Umbilical cord (tissue), 2 donors: ENCODE results near the gene MRPL43. TPM values are rescaled to one million over a fixed set of nuclear protein-coding genes. Genes with fewer than 3 reads are reported as not detected.

Experiments used
- DNase-seq: peaks from one replicate; pipeline ENCODE4 v3.0.0-alpha.2; 2015; ENCODE audit warnings: low spot score
- total RNA-seq: library from RNA; depleted of rRNA; stranded (reverse); fragments of >200 nt; gene quantifications from one replicate; pipeline ENCODE4 v1.2.3, GENCODE V29; 2014; ENCODE audit warnings: low replicate concordance; ENCODE audit not compliant: insufficient read depth

Gene MRPL43
- total RNA-seq, 1 donor from 2014 or later = 73.7 TPM

DNA sequence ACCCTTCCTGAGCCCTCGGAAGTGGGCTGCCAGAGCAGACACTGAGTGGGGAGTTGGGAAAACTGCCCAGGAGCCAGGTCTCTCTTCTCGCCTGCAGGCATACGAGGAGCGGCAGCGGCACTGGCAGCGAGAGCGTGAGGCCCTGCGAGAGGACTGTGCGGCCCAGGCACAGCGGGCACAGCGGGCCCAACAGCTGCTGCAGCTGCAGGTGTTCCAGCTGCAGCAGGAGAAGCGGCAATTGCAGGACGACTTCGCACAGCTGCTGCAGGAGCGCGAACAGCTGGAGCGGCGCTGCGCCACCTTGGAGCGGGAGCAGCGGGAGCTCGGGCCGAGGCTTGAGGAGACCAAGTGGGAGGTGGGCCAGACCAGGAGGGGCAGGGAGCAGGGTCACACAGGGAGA is 18.1 kb upstream of the MRPL43 start:
- DNase-seq = no peak

DNA sequence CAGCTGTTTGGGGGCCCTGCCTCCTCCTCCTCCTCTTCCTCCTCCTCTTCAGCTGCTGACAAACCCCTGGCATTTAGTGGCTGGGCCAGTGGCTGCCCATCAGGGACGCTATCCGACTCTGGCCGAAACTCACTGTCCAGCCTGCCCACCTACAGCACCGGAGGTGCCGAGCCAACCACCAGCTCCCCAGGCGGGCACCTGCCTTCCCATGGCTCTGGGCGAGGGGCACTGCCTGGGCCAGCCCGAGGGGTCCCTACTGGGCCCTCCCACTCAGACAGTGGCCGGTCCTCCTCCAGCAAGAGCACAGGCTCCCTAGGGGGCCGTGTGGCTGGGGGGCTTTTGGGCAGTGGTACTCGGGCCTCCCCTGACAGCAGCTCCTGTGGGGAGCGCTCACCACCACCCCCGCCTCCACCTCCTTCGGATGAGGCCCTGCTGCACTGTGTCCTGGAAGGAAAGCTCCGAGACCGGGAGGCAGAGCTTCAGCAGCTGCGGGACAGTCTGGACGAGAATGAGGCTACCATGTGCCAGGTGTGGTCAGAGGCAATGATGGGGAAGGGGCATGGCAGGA is 16.4 kb upstream of the MRPL43 start:
- no peak for DNase-seq

DNA sequence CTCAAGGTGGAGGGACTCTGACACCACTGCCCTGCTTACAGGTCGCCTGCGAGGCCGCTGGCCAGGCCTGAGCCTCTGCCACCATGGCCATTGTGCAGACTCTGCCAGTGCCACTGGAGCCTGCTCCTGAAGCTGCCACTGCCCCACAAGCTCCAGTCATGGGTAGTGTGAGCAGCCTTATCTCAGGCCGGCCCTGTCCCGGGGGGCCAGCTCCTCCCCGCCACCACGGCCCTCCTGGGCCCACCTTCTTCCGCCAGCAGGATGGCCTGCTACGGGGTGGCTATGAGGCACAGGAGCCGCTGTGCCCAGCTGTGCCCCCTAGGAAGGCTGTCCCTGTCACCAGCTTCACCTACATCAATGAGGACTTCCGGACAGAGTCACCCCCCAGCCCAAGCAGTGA is 15.2 kb upstream of the MRPL43 start:
- no peak for DNase-seq

DNA sequence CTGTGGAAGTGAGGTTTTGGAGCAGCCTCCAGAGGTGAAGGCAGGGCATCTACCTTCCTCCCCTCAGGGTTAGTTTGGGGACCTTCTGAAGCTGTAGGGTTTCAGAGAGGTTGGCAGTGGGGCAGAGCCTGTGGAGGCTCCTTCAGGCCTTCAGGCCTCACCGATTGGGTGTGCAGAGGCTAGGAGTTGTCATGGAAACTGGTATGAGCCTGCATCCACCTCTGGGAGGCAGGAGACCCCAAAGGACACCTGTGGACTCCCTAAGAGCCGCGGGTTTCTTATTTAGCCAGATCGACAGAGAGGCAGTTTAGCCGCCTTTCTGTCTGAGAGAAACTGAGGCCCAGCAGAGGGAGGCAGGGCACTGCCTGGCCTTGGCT is 14.3 kb upstream of the MRPL43 start:
- DNase-seq = no peak

DNA sequence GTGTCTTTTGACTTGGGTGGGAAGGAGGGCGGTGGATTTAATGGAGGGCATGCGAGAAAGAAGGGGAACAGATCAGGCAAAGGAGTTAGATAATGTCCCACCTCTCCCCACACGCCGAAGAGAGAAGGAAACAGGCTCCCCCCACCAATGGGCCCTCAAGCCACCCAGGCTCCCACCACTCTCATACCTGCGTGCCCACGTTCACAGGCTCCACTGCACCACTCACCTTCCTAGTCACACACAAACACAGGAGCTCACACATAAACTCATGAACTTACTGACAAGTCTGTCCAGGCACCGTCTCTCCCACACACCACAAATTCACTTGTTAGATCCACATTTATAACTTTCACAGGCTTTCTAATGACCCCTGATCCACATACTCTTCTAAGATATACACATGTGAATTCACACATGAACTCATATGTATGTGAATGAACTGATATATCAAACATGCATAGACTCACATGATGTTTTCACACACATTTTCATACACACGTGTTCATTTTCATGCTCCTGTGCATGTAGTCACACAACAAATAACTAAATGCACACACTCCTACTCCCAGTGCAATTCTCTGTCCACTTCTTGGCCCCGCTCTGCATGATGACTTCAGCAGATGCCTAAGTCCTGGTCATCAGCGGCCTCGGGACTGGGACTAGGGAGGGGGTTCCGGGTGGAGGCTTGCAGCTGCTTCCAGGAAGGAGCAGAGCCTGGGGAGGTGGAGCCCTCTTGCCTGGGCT is 13.8 kb upstream of the MRPL43 start:
- peak; percentile 92 for DNase-seq

DNA sequence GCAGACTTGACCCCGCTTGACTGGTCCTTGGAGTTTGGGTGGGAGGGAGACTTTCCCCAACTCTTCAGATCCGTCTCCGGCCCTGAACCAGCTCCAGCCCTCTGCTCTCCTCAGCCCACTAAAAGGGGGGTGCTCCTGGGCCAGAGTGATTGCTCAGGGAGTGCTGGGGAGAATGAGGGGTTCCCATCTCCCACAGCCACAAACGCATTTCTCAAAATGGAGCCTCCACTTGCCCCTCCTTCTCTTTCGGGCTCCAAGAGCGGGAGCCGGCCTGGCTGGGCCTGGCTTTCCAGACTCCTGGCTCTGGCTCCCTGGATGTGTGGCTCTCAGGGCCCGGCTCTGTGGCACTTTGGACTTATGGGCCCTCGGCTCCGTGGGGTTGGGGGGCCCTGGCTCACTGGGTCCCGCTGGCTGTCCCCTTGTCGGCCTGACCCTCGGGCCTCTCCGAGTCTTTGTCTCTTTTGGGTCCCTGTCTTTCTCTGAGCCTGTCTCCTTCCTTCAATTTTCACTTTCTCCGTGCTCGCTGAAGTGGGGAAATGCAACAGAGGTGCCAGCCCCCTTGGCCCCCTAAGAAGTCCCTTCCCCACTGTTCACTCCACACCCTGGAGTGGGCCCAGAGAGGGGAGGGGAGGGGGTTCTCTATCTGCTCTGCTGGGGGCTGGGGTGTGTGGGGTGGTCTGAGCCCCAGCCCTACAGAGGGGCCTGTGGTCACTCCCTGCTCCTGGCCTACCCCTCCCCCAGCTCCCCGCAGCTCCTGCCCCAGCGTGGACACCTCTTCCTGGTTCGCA is 13.0 kb upstream of the MRPL43 start:
- peak; percentile 52 for DNase-seq

DNA sequence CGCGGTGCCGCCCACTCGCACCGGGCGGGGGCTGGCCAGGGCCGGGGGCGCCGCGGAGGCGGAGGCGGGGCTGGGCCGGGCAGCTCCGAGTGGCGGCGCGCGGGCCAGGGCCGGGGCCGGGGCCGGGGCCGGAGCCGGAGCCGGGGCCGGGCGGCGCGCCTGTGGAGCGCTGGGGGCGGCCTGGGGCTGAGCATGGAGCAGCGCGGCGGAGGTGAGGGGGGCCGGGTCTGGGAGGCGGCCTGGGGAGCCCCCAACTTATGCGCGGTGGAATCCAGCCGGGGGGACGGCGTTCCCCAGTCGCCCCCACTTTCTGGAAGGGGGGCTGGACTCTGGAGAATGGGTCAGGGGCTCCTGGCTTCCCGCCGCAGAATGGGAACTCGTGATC is 12.4 kb upstream of the MRPL43 start, which contains the start of gene LZTS2:
TSS of gene LZTS2 (plus strand) at position 67 of the 385 bp plus-strand sequence. CDS start 2,731 bp downstream, outside the sequence.
- no peak for DNase-seq

DNA sequence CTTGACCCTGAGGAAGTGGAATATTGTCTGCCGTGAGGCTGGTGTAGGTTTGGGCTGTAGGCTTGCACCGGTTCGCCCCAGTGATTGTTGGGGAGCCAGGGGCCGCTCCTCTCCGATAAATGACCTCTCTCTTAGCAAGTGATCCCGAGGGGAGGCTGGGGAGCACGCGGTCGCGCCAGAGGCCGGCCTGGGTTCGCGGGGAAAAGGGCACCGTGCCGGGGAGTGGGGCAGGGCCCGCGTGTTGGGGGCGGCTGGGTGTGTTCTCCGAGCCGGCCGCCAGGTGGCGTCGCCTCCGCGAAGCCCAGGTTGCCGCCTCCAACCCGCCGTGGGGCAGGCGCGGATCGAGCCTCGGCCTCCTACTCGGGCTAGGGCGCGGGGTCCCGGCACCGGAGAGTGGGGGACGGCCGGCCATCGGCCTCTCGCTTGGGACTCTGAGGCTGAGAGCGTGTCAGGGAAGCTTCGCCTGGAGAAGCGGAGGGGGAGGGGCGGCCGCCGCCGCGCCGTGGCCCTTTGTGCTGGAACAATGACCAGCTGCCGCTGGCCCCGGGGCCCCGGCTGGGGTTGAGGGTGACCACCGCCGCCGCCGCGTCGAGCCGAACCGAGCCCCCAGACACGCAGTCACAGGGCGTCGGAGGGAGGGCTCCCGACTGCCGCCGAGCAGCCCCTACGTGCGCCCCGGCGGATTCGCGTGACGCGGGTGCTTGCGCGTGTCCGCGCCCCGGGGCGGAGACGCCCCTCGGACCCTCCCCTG is 11.9 kb upstream of the MRPL43 start:
- DNase-seq = peak; percentile 89

DNA sequence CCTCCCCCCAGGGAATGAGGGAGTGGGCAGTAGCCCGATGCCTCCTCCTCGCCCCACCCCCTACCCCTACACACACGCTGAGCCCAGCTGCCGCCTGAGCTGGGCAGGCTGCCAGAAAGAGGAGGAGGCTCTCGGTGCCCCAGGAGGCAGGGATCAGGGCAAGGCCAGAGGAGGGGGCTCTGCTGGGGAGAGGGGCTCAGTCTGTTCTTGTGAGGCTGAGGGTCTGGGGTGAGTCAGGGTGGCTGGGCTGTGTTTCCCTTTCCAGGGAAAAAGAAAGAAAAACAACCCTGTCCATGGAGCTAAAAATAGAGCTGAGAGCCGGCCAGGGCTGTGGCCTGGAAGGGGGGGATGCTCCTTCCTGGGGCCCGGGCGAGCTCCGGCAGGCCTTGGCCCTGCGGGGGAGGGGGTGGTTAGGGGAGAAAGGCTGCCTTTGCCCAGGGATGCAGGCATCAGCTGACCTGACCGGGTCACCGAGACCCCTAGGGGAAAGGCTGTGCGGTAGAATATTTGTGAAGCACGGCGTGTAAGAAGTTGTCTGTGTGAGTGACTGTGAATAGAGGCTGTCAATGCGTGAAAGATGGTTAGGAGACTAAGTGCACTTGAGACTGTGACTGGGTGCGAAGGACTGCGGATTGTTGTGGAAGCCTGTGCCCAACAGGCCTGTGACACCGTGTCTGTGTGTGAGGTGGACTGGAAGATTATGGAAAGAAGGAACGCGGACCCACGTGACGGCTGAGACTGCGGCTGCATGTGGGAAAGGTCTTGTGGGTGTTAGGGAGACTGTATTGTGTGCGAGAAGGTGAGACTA is 11.1 kb upstream of the MRPL43 start:
- DNase-seq = peak; percentile 95

DNA sequence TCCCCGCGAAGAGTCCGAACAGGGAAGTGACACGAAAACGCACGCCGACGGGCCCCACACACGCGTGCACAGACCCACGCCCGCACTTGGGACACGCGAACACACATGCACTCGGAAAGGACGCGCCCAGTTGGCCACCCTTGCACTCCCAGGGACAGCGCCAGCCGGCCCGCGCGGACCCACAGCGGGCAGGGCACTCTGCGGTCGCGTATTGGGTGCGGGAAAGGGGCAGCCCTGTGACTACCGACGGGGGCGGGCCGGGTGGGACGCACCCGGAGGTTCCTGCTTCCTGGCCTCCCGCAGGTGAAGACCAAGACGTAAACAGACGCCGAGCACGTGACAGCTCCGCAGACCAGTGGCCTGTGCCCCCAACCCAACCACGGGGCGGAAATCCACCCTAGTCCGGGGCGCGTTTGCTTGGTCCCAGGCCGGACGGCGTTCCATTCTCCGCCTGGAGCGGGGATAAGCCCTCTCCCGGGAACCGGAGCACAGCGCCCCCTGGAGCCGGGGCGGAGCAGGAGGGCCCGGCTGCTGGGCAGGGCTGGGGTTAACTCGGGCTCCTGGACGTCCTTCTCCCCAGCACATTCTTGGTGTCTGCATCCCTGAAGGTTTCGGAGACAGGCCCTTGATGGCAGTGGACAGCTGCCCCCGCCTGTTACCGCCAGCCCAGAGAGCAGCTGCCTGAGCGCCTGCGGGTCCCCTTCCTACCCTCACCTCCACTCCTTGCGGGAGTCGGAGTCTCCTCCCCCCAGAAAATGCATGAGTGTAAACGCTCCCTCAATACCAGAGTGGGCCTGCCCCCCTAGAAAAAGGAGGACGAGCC is 10.3 kb upstream of the MRPL43 start:
- peak; percentile 66 for DNase-seq

DNA sequence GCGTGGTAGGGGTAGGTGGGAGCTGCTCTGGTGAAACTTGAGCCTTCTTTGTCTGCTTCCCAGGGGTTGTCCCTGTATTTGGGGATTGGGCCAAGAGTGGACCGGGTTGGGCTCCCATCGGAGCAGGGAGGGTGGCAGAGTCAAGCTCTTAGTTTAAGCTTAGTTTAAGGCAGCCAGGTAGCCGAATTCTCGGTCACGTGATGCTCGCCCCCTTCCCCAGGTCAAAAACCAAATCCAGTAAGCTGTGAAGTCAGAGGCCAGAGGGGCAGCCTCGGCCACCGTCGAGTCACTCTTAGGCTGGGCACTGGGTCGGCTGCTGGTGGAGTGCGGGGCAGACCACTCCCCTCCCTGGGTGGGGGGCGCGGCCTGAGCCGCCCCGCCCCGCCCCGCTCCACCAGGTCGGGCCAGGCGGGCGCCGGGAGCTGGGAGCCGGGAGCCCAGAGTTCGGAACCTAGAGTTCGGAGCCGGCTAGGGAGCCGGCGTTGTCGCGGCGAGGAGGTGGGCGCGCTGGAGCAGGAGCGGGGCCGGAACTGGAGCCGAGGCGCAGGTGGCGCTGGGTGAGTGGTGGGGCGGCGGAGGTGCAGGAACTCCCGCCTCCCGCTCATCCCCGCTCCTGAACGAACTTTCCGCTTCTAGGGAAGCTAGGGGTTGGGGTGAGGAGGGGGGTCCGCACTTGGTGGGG is 9.5 kb upstream of the MRPL43 start:
- no peak for DNase-seq

DNA sequence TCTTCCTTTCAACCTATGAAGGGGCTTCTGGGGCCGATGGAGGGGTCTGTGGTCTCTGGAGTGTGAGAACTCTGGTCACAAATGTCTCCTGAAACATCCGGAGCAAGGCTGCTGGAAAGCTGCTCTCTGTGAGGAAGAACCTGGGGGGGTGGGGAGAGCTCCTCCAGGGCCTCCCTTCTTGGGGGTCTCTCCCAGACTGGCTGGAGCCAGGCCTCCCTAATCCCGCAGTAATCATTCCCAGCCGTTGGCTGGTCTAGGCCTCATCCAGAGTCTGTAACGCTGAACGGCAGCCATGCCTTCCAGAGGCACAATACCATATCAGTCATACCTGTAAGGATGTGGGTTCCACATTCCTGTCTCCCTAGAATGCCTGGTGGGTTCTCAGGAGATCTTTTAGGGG is 7.9 kb upstream of the MRPL43 start:
- peak; percentile 39 for DNase-seq

DNA sequence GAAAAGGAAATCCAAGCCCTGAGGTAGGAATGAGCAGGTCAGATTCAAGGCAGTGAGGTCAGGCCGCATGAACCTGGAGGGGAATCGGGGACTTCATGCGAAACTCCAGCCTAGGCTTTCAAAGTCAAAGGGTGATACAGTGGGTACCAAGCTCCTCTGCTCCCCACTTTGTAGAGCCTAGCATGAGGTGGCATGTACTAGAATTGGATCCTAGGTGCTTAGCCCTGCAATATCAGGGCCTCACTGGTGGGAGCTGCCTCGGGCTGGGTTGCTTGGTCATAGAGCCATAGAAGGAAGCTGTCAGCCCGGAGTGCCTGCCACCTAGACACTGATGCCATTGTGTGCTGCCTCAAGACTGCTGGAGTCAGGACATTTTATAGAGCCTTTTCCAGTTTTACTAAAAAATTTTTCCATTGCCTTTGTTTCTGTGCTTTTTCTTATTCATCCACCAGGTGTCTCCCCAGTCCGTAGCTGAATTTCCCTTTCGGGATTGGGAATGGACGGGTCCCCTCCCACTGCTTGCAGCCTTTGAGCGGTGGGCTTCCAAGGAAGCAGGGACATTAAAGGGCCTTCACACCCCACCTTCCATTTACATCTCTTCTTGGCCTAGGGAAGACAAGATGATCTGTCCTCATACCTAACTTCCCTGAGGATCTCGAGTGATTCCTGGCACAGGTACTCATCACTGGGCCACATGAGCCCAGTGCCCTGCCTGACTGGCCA is 6.8 kb upstream of the MRPL43 start:
- DNase-seq = peak; percentile 62

DNA sequence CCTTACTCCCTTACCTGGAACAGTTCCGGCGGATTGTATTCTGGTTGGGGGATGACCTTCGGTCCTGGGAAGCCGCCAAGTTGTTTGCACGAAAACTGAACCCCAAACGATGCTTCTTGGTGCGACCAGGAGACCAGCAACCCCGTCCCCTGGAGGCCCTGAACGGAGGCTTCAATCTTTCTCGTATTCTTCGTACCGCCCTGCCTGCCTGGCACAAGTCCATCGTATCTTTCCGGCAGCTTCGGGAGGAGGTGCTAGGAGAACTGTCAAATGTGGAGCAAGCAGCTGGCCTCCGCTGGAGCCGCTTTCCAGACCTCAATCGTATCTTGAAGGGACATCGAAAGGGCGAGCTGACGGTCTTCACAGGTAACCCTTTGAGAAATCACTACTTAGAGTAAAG is 1.8 kb upstream of the MRPL43 start:
- no peak for DNase-seq

DNA sequence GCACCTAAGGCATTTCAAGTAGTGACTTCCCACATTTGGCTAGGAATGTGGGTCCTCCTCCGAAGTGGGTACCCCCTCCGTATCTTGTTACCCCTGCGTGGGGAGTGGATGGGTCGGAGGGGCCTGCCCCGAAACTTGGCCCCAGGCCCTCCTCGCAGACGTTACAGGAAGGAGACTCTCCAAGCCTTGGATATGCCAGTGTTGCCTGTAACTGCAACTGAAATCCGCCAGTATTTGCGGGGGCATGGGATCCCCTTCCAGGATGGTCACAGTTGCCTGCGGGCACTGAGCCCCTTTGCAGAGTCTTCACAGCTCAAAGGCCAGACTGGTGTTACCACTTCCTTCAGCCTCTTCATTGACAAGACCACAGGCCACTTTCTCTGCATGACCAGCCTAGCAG is 869 bp upstream of the MRPL43 start:
- no peak for DNase-seq

DNA sequence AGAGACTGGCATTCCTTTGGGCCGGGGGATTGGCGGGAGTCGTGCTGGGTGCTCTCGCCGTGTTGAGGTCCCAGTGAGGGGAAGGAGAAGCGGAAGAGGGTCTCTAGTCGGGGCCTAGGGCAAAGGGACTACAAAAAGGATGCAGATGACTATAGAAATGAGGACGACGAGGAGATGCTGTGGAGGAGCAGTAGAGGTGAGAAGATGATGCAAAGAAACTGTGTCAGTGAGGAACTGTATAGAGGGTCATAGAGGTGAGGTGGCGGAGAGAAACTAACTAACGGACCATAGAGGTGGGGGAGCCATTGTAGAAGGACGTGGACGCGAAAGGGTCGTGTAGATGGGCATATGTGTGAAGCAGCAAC is 370 bp upstream of the MRPL43 start:
- DNase-seq = no peak

DNA sequence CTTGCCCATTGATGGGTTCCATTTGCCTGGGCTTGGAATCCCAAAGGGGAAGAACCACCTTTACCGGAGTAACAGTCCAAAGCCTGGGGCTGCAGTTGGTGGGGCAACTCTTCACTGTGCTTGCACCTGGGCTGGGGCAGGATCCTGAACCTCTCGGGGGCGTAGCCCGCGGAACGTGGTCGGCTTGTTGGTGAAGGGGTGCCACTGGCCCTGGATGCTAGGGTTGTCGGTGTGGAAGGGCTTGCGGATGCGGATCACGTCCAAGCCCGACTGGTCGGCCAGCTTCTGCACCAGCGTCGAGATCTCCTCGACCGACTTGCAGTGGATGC is 710 bp downstream of the MRPL43 start:
- DNase-seq = no peak

DNA sequence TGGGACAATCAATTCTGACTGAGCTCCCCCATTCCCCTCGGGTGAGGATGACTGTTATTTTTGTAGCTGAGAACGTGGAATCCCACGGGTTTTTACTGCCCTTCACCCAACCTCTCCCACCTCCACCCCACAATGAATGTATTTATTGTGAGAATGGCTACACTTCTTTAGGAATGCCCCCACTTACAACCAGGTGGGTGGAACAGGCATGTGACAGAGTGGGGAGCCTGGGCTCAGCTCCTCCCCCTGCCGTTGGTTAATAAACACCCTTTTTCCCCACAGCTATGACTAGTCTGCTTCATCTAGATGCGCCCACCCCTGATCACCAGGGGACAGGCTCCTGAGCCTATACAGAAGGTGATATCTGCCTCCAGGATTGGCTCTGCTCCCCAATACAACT is 2.0 kb downstream of the MRPL43 start:
- DNase-seq = no peak

DNA sequence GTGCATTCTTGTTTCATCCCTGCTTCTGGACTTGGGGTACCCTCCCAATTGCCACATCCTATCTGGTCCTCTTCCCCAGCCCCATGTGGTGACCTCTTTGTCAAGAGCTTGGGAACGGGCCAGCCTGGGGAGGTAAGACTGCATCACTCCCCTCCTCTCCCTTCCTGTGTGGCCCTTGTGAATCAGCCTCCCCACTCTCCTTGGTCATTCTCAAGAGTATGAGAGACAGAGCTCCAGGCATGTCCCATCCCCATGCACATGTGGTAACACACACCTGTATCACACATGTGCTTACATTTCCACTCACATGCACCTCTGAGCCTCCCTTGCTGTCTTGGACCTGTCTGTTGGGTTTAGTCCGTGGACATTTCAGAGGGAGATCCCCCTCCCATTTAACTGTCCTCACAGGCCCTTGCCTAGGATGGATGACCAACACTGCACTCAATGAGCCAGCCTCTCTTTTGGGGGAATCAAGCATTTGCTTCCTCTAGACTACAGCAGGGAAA is 2.6 kb downstream of the MRPL43 start:
- DNase-seq = no peak
